ENCODE data around the gene SYNJ1.

DNA sequence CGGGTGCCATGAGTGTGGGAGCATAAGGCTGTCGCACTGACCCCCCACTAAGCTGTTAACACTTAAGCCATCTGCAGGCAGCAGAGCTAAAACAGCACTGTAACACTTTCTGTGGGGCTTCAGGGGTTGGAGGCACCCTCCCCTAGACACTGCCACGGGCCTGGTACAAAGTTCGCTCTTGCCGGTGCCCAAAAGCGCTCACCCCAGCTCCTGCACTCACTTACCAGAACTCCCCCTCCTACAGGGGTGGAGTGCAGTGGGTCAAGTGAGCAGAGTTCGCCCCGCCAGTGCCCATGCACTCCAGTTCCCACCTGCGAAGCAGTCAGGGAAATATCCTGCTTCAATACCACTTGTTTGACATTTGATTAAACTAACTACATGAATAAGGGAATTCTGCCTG, 69.3 kb downstream of the SYNJ1 start:
- TF ChIP-seq, protein P1, sequence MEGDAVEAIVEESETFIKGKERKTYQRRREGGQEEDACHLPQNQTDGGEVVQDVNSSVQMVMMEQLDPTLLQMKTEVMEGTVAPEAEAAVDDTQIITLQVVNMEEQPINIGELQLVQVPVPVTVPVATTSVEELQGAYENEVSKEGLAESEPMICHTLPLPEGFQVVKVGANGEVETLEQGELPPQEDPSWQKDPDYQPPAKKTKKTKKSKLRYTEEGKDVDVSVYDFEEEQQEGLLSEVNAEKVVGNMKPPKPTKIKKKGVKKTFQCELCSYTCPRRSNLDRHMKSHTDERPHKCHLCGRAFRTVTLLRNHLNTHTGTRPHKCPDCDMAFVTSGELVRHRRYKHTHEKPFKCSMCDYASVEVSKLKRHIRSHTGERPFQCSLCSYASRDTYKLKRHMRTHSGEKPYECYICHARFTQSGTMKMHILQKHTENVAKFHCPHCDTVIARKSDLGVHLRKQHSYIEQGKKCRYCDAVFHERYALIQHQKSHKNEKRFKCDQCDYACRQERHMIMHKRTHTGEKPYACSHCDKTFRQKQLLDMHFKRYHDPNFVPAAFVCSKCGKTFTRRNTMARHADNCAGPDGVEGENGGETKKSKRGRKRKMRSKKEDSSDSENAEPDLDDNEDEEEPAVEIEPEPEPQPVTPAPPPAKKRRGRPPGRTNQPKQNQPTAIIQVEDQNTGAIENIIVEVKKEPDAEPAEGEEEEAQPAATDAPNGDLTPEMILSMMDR (IDR thresholded peaks at IDR 0.05) = no peak
- TF ChIP-seq POLR2A (IDR thresholded peaks at IDR 0.05) = no peak
